NOMO-1 treated with DMSO at 0.1 percent for 48 hours (cell line): ENCODE data around the gene MRPL21.

Source experiments
- DNase-seq: peaks from one replicate; lab custom pipeline; 2025; ENCODE audit not compliant: unreplicated experiment; lab: John Stamatoyannopoulos, UW

The MRPL21 gene

DNA sequence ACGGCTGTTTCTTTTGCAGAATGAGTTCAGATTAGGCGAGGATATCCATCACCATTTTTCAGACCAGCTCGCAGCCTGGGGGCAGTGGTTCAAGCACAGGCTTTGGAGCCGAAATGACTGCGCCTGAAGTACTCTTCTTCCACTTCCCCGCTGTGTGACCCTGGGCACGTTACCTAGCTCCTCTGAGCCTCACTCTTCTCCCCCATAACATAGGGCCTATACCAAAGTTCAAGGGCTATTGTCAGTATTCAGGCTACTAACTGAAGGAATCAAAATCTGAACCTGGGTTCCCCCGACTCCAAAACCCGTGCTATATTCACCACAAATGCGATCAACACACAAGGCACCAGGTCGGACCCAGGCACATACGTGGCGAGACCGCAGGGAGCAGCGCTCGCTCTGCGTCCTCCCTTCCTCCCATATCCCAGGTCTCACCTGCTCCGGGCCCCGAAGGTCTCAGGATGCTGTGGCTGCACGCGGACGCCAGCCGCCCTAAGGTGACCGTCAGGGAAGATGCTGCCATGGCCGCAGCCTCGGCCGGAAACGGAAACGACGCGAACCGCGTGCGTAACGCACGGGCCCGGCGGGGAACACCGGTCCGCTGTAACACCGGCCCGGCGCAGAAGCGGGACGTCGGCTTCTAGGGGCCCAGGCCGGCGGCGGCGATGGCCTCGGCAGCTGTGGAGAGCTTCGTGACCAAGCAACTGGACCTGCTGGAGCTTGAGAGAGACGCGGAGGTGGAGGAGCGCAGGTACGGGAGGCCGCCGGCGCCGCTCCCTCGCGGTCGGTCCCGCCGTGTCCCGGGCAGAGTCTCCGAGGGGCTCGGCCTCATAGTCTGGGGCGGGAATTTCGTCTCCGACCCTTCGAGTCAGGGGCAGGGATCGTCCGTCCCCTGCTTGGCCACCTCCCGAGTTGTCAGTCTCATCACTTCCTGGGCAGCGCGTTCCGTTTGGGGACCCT, at the start of gene MRPL21, which contains the start of gene IGHMBP2:
MRPL21 (minus strand) TSS at position 545 of the 960 bp plus-strand sequence; CDS start at position 523, 22 bp downstream.
IGHMBP2 (plus strand) TSS at position 604 of the 960 bp plus-strand sequence; CDS start at position 666, 62 bp downstream.
- DNase-seq = peak; percentile 67

- no peak for DNase-seq
Measured at GRCh38 chr11:68950762-68951161, 47.1 kb upstream of the MRPL21 start.

DNA sequence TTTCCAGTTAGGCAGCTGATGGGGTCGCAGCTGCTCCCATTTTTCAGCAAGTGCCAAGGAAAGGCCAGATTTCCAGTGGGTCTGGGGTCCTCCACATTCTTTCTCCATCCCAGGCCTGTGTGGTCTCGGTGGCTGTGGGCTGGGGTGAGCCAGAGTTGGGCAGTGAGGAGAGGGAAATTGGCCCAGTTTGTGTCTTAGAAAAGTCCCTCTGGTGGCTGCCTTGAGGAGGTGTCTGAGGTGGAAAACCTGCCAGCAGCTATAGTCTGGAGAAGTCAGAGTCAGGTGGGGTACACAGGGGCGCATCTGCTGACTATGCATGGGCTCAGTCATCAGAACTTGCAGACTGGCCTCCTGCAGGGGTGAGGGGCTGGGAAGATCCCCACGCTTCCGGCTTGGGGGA, 46.6 kb upstream of the MRPL21 start:
- peak; percentile 5 for DNase-seq

DNA sequence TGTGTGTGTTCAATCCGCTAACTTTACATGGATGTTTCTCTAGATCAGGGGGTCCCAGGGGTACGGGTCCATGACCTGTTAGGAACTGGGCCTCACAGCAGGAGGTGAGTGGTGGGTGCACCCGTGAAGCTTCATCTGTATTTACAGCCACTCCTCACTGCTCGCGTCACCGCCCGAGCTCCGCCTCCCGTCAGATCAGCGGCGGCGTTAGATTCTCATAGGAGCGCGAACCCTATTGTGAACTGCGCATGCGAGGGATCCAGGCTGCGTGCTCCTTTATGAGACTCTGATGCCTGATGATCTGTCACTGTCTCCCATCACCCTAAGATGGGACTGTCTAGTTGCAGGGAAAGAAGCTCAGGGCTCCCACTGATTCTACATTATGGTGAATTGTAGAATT, 45.3 kb upstream of the MRPL21 start:
- no peak for DNase-seq

DNA sequence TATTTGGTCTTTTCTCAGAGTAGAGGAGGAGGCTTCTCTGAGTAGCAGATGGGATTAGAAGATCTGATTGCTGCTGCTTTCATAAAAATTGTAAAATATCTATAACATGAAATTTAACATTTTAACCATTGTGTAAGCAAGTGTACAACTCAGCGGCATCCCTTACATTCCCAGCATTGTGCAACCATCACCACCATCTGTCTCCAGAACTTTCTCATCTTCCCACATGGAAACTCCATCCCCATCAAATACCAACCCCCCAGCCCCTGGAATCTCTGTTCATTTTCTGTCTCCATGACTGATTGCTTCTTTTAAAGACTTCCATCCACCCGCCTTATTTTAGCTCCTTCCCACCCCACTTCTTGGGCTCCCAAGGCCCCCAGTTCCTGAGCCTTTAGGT, 44.9 kb upstream of the MRPL21 start:
- DNase-seq = no peak

DNA sequence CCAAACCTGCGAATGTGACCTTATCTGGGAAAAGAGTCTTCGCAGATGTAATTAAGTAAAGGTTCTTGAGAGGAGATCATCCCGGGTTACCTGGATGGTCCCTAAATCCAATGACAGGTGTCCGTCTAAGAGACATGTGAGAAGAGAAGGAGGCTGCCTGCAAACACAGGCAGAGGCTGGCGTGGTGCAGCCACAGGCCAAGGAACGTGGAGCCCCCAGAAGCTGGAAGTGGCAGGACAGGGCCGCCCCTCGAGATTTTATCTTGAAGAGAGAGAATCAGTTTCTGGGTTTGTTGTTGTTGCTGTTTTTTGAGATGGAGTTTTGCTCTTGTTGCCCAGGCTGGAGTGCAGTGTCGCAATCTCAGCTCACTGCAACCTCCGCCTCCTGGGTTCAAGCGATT, 43.5 kb upstream of the MRPL21 start:
- no peak for DNase-seq

GRCh38 chr11:68946416-68947090, 42.9 kb upstream of the MRPL21 start:
- DNase-seq = no peak

GRCh38 chr11:68942751-68943271, 39.2 kb upstream of the MRPL21 start:
- peak; percentile 53 for DNase-seq

DNA sequence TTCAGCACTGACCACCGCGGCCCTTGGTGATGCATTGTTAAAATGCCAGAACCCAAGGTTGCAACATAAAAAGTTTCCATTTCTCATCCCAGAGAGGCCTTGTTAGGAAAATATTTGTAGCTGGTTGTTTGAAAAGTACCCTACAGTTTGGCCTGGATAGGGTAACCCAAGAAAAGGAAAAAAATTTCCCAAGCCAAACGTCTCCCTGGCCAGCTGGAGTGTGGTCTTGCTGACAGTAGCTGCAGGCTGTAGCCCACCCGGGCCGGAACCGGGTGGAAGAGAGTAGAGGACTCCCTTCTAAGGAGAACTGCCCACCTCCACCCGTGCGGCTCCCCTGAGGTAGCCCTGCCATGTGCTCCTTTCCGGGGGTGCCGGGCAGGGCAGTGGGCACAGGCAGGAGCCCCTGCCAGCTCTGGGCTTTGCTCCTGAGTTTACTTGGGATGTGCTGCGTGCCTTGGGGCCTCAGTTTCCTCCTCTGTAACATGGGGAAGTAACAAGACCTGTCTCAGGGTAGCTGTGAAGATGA, 38.5 kb upstream of the MRPL21 start:
- no peak for DNase-seq

- DNase-seq = no peak
Measured at GRCh38 chr11:68941324-68942094, 37.9 kb upstream of the MRPL21 start.

DNA sequence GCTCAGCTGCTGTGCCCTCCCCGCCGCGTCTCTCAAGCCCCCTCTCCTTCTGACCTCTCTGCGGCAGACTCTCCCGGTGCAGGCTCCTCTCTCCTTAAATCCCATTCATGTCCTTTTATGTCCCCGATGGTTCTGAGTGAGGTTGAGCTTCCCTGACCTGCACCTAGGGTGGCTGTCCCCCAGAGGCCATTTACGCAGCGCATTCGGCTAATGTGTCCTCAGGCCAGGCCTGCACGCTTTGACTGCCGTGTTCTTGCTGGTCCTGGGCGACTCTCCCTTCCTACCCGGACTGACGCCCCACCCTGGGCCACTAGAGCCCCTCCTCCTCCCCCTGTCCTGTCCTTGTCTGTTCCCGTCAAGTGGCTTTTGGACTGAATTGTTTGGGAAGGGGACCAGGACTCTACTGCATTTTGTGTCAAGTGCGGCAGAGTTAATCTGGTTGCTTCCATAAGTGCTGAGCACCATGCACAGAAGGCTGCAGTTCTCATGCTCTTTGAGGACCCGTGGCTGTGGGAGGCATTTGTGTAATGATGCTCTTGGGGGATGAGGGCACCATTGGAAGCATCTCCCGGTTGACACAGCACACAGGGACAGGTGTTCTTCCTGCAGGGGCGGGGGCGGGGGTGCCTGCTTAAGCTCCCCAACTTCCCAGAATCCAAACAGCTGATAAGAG, 37.2 kb upstream of the MRPL21 start:
- DNase-seq = no peak

- no peak for DNase-seq
Measured at GRCh38 chr11:68939583-68940555, 36.2 kb upstream of the MRPL21 start.

DNA sequence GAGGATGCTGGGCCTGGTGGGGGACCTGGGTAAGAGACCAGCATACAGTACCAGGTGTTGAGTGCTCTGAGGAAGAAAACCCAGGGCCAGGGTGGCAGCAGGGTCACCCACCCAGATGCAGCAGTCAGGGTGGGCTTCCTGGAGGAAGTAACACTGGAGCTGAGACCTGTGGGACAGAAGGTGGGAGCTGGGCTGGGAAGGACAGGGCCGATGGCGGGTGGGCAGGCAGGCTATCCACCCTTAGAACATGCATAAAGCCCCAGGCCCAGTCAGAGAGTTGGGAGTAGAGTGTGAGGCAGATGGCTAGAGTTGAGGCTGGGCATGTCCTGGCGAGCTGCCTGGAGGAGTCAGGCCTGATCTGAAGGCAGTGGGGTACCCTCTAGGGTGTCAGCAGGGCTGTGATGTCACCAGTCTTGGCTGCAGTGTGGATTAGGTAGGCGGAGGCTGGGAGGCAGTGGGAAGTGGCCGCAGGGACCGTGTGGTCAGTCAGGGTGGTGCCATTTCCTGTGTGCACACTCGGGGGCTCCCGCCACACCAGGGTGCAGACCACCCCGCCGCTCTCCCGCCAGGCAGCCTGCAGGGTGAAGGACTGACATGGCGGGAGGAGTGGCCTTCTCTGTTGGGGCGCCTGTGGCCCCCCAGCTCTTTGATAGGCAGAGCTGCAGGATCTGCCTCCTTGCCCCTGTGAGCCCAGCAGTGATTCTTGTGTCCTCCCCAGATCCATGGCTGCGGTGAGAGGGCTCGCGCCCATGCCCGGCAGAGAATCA, 35.4 kb upstream of the MRPL21 start:
- DNase-seq = no peak

DNA sequence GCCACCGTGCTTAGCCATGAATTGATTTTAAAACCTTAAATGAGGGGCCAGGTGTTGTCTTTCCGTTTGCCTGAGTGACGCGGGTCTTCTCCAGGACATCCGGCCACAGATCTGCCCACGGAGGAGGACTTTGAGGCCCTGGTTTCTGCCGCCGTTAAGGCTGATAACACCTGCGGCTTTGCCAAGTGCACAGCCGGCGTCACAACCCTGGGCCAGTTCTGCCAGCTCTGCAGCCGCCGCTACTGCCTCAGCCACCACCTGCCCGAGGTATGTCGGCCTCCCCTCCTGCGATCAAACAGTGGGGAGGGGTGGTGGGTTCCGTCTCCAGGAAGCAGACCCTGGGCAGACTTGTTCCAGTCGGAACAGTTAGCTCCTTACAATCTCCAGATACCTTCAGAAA, 34.5 kb upstream of the MRPL21 start:
- no peak for DNase-seq

- no peak for DNase-seq
Measured at GRCh38 chr11:68936676-68937620, 33.3 kb upstream of the MRPL21 start.

DNA sequence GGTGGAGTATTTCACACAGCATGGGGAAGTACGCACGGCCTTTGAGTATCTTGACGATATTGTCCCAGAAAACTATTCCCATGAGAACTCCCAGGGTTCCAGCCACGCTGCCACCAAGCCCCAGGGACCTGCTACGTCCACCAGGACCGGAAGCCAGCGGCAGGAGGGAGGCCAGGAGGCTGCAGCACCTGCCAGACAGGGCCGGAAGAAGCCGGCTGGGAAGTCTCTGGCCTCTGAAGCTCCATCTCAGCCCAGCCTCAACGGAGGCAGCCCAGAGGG, 32.7 kb upstream of the MRPL21 start:
- DNase-seq = no peak
